Measurements from ENCODE around the gene PTPRJ.
A peak's percentile ranks its signal among the peaks of the same experiment; 100 is the strongest.
"Not testable (repeated sequence)": the region's sequence is repeated elsewhere in the genome, so short reads cannot be mapped to it uniquely, and the experiment has no call there.

PTPRJ gene

DNA sequence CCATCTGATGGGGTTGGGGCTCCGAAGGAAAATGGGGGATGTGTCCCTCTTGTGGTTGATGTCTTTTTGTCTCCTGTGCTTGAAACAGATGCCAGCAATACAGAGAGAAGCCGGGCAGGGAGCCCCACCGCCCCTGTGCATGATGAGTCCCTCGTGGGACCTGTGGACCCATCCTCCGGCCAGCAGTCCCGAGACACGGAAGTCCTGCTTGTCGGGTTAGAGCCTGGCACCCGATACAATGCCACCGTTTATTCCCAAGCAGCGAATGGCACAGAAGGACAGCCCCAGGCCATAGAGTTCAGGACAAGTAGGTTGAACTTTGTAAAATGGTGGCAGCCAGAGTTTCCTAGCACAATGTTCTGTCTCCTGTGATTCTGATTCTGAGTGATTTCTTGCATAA is 144.5 kb downstream of the PTPRJ start:
- Histone ChIP-seq H3K27me3 (ENCODE audit: control insufficient read depth, insufficient read depth, low read length) (no peaks in the 10 kb centered on the region), H3K9ac (ENCODE audit: low read depth, low read length) (no peak overlapping the region), H3K4me1 (ENCODE audit: control insufficient read depth, insufficient read depth, low read length) (no peaks in the 10 kb centered on the region), H3K36me3 (ENCODE audit: insufficient read depth, low read length) (peaks cover 31% of the 10 kb centered on the region), H3K4me3 (ENCODE audit: low read length) (no peak overlapping the region), H3K9me3 (replicated peaks; ENCODE audit: low read length) (no peaks in the 10 kb centered on the region), H3K4me2 (ENCODE audit: low read length) (no peak overlapping the region)

DNA sequence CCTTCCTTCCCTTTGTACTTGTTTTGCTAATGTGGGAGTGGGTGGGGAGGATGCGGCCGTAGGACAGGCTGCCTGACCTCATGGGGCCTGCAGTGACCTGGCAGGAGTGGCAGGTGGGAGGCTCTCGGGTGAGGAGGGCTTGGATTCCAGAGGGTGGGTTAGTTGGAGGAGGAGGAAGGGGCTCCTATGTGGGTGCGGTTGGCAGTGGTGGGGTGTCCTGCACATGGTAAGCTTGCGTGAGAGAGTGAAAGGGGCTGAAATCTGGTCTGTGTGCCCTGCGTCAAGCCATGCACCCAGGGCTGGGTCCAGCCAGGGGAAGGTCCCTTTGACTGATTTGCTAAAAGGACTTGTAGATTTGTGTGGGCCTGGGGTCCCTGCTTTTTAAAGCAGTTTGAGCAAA is 145.5 kb downstream of the PTPRJ start:
- H3K4me2 ChIP-seq (ENCODE audit: low read length) = no peak overlapping the region
- peaks cover 31% of the 10 kb centered on the region for H3K36me3 ChIP-seq (ENCODE audit: insufficient read depth, low read length)
- H3K27me3 ChIP-seq (ENCODE audit: control insufficient read depth, insufficient read depth, low read length) = no peaks in the 10 kb centered on the region
- no peak overlapping the region for H3K4me3 ChIP-seq (ENCODE audit: low read length)
- H3K9me3 ChIP-seq (replicated peaks; ENCODE audit: low read length) = no peaks in the 10 kb centered on the region
- no peak overlapping the region for H3K9ac ChIP-seq (ENCODE audit: low read depth, low read length)
- H3K4me1 ChIP-seq (ENCODE audit: control insufficient read depth, insufficient read depth, low read length) = no peaks in the 10 kb centered on the region

DNA sequence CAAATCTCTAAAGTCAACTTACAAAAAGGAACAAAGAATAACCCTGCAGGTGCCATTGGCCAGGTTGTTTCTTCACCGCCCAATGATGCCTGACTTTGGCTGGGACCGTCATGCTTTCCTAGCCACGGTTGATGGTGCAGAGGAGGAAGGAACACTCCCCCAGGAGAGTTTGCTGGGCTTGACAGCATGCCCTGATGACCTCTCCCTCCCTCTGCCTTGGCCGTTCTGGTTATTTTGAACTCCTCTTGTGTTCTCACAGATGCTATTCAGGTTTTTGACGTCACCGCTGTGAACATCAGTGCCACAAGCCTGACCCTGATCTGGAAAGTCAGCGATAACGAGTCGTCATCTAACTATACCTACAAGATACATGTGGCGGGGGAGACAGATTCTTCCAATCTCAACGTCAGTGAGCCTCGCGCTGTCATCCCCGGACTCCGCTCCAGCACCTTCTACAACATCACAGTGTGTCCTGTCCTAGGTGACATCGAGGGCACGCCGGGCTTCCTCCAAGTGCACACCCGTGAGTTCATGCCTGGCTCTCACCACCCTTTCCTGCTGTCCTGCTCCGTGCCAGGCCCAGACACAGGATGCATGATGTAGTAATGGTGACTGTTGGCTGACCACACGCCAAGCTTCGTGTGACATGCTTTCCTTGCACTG is 147.3 kb downstream of the PTPRJ start:
- H3K4me3 ChIP-seq (ENCODE audit: low read length) = no peak overlapping the region

DNA sequence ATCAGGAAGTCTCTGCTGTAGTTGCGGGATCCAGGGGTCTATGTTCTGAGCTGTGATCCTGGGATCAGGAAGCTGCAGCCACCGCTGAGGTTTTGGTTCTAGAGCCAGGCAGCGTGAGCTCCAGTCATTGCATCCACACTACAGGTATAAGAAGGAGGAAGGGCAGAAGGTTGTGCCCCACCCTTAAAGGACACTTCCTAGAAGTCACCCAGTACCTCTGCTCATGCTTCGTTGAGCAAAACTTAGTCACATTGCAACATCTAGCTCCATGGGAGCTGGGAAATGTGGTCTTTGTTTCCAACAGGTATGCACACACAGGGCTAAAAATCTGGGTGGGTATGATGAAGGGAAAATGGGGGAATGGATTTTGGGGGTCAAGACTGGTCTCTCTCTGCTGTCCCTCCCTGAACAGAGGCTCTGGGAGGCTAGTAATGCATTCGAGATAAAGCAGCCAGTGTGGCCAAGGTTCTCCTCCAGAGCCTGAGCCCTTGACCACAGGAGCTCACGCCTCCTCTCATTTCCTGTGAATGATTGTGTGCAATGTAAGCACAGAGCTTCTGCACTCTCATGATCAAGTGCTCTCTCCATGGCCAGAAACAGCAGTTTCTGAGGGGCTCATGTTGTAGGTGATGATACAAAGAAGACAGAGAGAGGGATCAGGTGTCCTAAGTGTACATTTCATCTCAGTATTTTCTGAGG is 149.5 kb downstream of the PTPRJ start:
- no peak overlapping the region for H3K4me3 ChIP-seq (ENCODE audit: low read length)
- H3K36me3 ChIP-seq (ENCODE audit: insufficient read depth, low read length) = peaks cover 23% of the 10 kb centered on the region
- no peaks in the 10 kb centered on the region for H3K4me1 ChIP-seq (ENCODE audit: control insufficient read depth, insufficient read depth, low read length)
- H3K9ac ChIP-seq (ENCODE audit: low read depth, low read length) = no peak overlapping the region
- H3K9me3 ChIP-seq (replicated peaks; ENCODE audit: low read length) = no peaks in the 10 kb centered on the region
- H3K27me3 ChIP-seq (ENCODE audit: control insufficient read depth, insufficient read depth, low read length) = no peaks in the 10 kb centered on the region
- H3K4me2 ChIP-seq (ENCODE audit: low read length) = no peak overlapping the region

More for the DNA sequence above, 147.3 kb downstream of the PTPRJ start:
- Histone ChIP-seq H3K9me3 (replicated peaks; ENCODE audit: low read length) (no peaks in the 10 kb centered on the region), H3K36me3 (ENCODE audit: insufficient read depth, low read length) (peaks cover 31% of the 10 kb centered on the region), H3K4me1 (ENCODE audit: control insufficient read depth, insufficient read depth, low read length) (no peaks in the 10 kb centered on the region), H3K9ac (ENCODE audit: low read depth, low read length) (no peak overlapping the region), H3K4me2 (ENCODE audit: low read length) (no peak overlapping the region), H3K27me3 (ENCODE audit: control insufficient read depth, insufficient read depth, low read length) (no peaks in the 10 kb centered on the region)

DNA sequence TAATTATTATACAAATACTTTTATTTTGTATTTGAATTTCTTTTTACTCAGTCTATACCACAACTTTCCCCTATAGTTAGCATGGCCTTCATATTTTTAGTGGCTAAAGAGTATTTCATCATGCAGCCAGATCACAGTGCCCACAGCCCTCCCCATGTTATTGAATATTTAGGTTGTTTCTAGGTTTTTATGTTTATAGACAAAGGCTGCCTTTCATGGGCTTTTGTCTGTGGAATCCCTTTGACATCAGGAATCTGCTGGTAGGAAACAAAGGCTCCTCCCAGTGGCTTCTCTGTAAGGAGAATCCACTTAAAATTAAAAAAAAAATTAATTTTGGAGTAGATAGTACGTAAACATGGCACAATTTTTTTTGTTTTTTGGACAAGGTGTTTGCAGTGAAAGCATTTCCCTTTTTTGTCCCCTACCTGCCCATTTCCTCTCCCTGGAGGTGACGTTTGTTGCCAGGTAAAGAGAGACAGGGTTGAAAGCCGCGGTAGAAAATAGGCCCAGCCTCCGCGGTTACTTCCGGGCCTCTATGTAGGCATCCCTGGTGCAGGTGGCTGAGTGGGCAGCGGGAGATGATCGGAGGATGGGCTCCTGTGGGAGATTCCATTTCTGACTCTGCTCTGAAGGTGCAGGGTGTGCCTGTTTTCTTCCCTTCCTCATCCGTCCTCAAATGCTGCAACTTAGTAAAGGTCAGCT is 154.0 kb downstream of the PTPRJ start:
- H3K36me3 ChIP-seq (ENCODE audit: insufficient read depth, low read length) = peaks cover 11% of the 10 kb centered on the region
- no peak overlapping the region for H3K4me3 ChIP-seq (ENCODE audit: low read length)
- no peak overlapping the region for H3K9ac ChIP-seq (ENCODE audit: low read depth, low read length)
- no peak overlapping the region for H3K4me2 ChIP-seq (ENCODE audit: low read length)
- H3K27me3 ChIP-seq (ENCODE audit: control insufficient read depth, insufficient read depth, low read length) = no peaks in the 10 kb centered on the region
- peaks cover 1% of the 10 kb centered on the region for H3K4me1 ChIP-seq (ENCODE audit: control insufficient read depth, insufficient read depth, low read length)
- no peaks in the 10 kb centered on the region for H3K9me3 ChIP-seq (replicated peaks; ENCODE audit: low read length)

DNA sequence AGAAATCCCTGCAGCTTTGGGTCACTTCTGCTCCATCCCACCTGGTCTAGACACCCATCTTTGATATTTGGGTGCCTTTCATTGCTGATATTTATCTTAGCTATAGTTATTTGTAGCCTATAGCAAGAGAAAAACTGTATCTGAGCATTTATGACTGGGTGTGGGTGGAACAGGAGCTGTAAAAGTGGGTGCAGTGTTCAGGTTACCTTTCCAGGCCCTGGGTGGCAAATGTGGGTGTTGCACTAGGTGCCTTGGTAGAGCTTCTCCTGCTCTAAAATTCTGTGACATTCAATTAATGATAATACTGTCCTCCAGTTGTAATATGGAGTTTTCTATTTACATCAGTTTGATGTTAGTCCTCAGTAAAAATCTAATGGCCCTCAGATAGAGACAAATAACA is 157.9 kb downstream of the PTPRJ start:
- Histone ChIP-seq H3K9ac (ENCODE audit: low read depth, low read length) (no peak overlapping the region), H3K4me2 (ENCODE audit: low read length) (no peak overlapping the region), H3K27me3 (ENCODE audit: control insufficient read depth, insufficient read depth, low read length) (no peaks in the 10 kb centered on the region), H3K9me3 (replicated peaks; ENCODE audit: low read length) (no peaks in the 10 kb centered on the region), H3K4me1 (ENCODE audit: control insufficient read depth, insufficient read depth, low read length) (peaks cover 10% of the 10 kb centered on the region), H3K36me3 (ENCODE audit: insufficient read depth, low read length) (peaks cover 22% of the 10 kb centered on the region), H3K4me3 (ENCODE audit: low read length) (no peak overlapping the region)

DNA sequence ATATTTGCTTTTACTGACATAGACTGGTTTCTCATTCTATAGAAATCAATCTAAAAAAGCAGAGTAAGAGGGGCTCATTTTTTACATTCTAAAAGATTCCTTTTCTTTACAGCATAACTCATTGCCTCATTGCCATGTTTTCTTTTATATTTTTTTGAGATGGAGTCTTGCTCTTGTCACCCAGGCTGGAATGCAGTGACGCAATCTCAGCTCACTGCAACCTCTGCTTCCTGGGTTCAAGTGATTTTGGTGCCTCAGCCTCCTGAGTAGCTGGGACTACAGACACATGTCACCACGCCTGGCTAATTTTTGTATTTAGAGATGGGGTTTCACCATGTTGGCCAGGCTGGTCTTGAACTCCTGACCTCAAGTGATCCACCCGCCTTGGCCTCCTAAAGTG is 159.5 kb downstream of the PTPRJ start:
- not testable (repeated sequence) for H3K9ac ChIP-seq (ENCODE audit: low read depth, low read length); H3K4me3 ChIP-seq (ENCODE audit: low read length); H3K4me2 ChIP-seq (ENCODE audit: low read length); H3K27me3 ChIP-seq (ENCODE audit: control insufficient read depth, insufficient read depth, low read length); H3K9me3 ChIP-seq (replicated peaks; ENCODE audit: low read length)
- Histone ChIP-seq H3K36me3 (ENCODE audit: insufficient read depth, low read length) (peaks cover 30% of the 10 kb centered on the region), H3K4me1 (ENCODE audit: control insufficient read depth, insufficient read depth, low read length) (peaks cover 16% of the 10 kb centered on the region)

DNA sequence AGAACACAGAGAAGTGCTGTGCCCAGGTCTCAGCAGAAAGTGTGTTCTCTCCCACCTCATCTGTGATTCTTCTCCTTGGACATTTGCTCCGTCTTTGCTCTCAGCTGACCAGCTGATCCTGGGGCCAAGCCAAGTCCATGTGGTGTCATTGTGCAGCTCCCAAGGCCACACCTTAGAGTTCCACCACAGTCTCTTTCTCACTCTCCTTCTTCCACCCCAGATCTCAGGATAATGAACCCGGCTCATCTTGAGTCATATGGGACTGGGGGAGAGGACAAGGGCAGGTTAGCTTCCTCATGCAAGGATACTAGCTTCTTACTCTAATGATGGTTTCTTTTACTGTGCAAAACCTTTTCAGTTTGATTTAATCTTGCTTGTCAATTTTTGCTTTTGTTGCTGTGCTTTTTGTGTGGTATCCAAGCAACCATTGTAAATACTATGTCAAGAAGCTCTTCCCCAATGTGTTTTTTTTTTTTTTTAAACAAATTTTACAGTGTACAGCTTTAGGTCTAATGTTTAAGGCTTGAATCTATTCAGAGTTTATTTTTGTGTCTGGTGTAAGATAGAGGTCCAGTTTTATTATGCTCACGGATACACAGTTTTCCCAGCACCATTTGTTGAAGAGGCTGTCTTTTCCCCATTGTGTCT is 161.2 kb downstream of the PTPRJ start:
- Histone ChIP-seq H3K9me3 (replicated peaks; ENCODE audit: low read length) (no peaks in the 10 kb centered on the region), H3K36me3 (ENCODE audit: insufficient read depth, low read length) (peaks cover 38% of the 10 kb centered on the region), H3K4me3 (ENCODE audit: low read length) (no peak overlapping the region), H3K9ac (ENCODE audit: low read depth, low read length) (no peak overlapping the region), H3K4me1 (ENCODE audit: control insufficient read depth, insufficient read depth, low read length) (peaks cover 16% of the 10 kb centered on the region), H3K27me3 (ENCODE audit: control insufficient read depth, insufficient read depth, low read length) (no peaks in the 10 kb centered on the region), H3K4me2 (ENCODE audit: low read length) (no peak overlapping the region)

DNA sequence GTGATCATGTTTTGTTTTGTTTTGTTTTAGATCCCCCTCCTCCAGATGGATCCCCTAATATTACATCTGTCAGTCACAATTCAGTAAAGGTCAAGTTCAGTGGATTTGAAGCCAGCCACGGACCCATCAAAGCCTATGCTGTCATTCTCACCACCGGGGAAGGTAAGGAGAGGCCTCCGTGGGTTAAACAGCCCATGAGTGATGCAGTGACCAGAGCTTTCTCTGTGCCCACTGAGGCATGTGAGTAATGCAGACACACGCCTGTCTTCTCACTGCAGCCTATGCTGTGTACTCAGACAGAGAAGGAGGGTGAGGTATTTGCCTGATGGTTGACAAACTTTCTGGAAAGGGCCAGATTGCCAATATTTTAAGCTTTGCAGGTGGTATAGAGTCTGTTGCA is 162.5 kb downstream of the PTPRJ start:
- Histone ChIP-seq H3K36me3 (ENCODE audit: insufficient read depth, low read length) (peaks cover 39% of the 10 kb centered on the region), H3K27me3 (ENCODE audit: control insufficient read depth, insufficient read depth, low read length) (no peaks in the 10 kb centered on the region), H3K4me1 (ENCODE audit: control insufficient read depth, insufficient read depth, low read length) (peaks cover 16% of the 10 kb centered on the region), H3K9me3 (replicated peaks; ENCODE audit: low read length) (no peaks in the 10 kb centered on the region), H3K4me3 (ENCODE audit: low read length) (no peak overlapping the region), H3K4me2 (ENCODE audit: low read length) (no peak overlapping the region), H3K9ac (ENCODE audit: low read depth, low read length) (no peak overlapping the region)

DNA sequence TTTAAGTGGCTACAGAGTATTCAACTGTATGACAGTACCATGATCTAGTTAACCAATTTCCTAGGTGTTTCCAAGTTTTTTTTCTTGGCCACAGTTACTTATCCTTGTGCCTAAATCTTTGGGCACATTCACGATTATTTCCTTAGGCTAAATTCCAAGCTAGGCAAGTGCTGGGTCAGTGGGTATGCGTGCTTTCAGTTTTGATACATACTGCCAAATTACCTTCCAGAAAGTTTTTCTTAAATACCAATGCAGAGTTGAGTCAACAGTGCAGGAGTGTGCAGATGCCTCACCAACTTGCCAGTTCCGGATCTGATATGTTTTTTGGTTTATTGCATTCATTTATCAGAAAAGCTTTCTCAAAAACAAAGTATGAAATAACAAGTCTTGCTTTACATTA is 168.4 kb downstream of the PTPRJ start:
- H3K36me3 ChIP-seq (ENCODE audit: insufficient read depth, low read length) = peaks cover 32% of the 10 kb centered on the region
- H3K4me2 ChIP-seq (ENCODE audit: low read length) = peak overlapping the region; percentile 4
- H3K4me1 ChIP-seq (ENCODE audit: control insufficient read depth, insufficient read depth, low read length) = peaks cover 27% of the 10 kb centered on the region
- H3K27me3 ChIP-seq (ENCODE audit: control insufficient read depth, insufficient read depth, low read length) = no peaks in the 10 kb centered on the region
- peaks cover 9% of the 10 kb centered on the region for H3K9me3 ChIP-seq (replicated peaks; ENCODE audit: low read length)
- H3K4me3 ChIP-seq (ENCODE audit: low read length) = no peak overlapping the region
- no peak overlapping the region for H3K9ac ChIP-seq (ENCODE audit: low read depth, low read length)

DNA sequence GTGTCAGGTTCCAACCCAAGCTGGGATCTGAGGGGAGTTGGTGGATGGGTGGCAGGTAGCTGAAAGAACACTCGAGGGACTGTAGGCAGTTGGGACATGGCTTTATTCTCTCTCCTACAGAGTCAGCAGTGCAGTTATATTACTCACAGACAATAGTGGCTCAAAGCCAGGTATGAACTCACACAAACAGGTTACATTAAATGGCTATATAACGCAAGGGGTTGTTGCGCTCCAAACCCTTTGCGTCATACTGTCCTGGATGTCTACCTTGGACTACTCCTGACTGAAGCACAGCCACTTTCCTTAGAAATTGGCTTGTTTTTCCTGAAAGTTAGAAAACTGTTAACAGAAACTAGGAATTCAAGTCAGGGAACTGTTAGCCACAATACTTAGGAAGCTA is 169.9 kb downstream of the PTPRJ start:
- Histone ChIP-seq H3K27me3 (ENCODE audit: control insufficient read depth, insufficient read depth, low read length) (no peaks in the 10 kb centered on the region), H3K9ac (ENCODE audit: low read depth, low read length) (no peak overlapping the region), H3K4me2 (ENCODE audit: low read length) (no peak overlapping the region), H3K4me3 (ENCODE audit: low read length) (no peak overlapping the region), H3K9me3 (replicated peaks; ENCODE audit: low read length) (peaks cover 10% of the 10 kb centered on the region), H3K36me3 (ENCODE audit: insufficient read depth, low read length) (peaks cover 27% of the 10 kb centered on the region), H3K4me1 (ENCODE audit: control insufficient read depth, insufficient read depth, low read length) (peaks cover 31% of the 10 kb centered on the region)

All from skeletal muscle satellite cell (primary cell).